Natural killer cell (primary cell): ENCODE data around the gene TLL1. TPM values are rescaled to one million over a fixed set of nuclear protein-coding genes. Genes with fewer than 3 reads are reported as not detected.

ENCODE experiments used
- ATAC-seq, 3 donors: fragments of 150-1000 bp in 2 of 3; fragments of 200-7000 bp in 1 of 3; cut with Tn5 transposase; 1 replicate in 1 of 3; 2 replicates in 2 of 3; pipeline ENCODE4 v1.10.0; 2021; ENCODE audit warnings: mild to moderate bottlenecking in 2 of 3, moderate library complexity in 2 of 3
- DNase-seq, 2 donors: peaks; one replicate each; pipeline versions ENCODE4 v3.0.0 to v3.0.0-alpha.2; 2013 to 2021; ENCODE audit warnings: mixed read lengths in 1 of 2
- H3K27ac ChIP-seq: one replicate; pipeline ENCODE4 v1.5.1; 2013; ENCODE audit warnings: mild to moderate bottlenecking, low read length
- H3K27me3 ChIP-seq: one replicate; pipeline ENCODE4 v1.6.1; 2013; ENCODE audit warnings: low read length; ENCODE audit not compliant: control insufficient read depth, insufficient read depth
- H3K36me3 ChIP-seq: one replicate; pipeline ENCODE4 v1.6.1; 2013; ENCODE audit warnings: low read length; ENCODE audit not compliant: control insufficient read depth, insufficient read depth
- H3K4me1 ChIP-seq: one replicate; pipeline ENCODE4 v1.6.1; 2013; ENCODE audit warnings: low read length; ENCODE audit not compliant: control insufficient read depth, insufficient read depth
- H3K4me3 ChIP-seq: one replicate; pipeline ENCODE4 v1.5.1; 2013; ENCODE audit warnings: low read length
- H3K9me3 ChIP-seq: one replicate; pipeline ENCODE4 v1.6.1; 2013; ENCODE audit warnings: low read length; ENCODE audit not compliant: control insufficient read depth, insufficient read depth
- H3K27ac Mint-ChIP-seq, 2 donors: one replicate each; pipeline ENCODE4 v1.8.0; 2022; ENCODE audit warnings: mild to moderate bottlenecking in 2 of 2, mixed read lengths in 2 of 2, moderate library complexity in 1 of 2
- H3K27me3 Mint-ChIP-seq, 2 donors: one replicate each; pipeline ENCODE4 v1.8.0; 2022; ENCODE audit warnings: low read depth in 2 of 2, mixed read lengths in 2 of 2
- H3K36me3 Mint-ChIP-seq: one replicate; pipeline ENCODE4 v1.8.0; 2022; ENCODE audit warnings: mixed read lengths
- H3K4me1 Mint-ChIP-seq, 2 donors: one replicate each; pipeline ENCODE4 v1.8.0; 2022; ENCODE audit warnings: mixed read lengths in 2 of 2
- H3K4me3 Mint-ChIP-seq: one replicate; pipeline ENCODE4 v1.8.0; 2022; ENCODE audit warnings: mild to moderate bottlenecking, moderate library complexity, mixed read lengths
- H3K9me3 Mint-ChIP-seq, 2 donors: one replicate each; pipeline ENCODE4 v1.8.0; 2022; ENCODE audit warnings: mixed read lengths in 2 of 2
- CTCF ChIP-seq: fragments of 200-600 bp; IDR thresholded peaks from one replicate; pipeline ENCODE4 v1.8.0; 2022; ENCODE audit warnings: antibody characterized with exemption
- WGBS: methylation state at CpG from one replicate; pipeline ENCODE4 v1.1.7; 2013; ENCODE audit warnings: missing lambda C conversion rate; ENCODE audit not compliant: insufficient coverage; 5-methylcytosine and 5-hydroxymethylcytosine counted together
- intact Hi-C: fragments of 100-400 bp; cut with micrococcal nuclease; formaldehyde crosslinking; loops from one replicate; pipeline ENCODE4 v1.14.2; 2022
- total RNA-seq, 4 donors: library from RNA; stranded (reverse); fragments of 120-200 nt in 1 of 4; gene quantifications; one replicate each; pipeline versions ENCODE4 v1.2.3 to v1.2.4, GENCODE V29; 2013 to 2022

TLL1 gene
- total RNA-seq, 3 donors from 2014 or later (not counting 1 experiment from before 2014, with no cell fraction given), result not detected

GRCh38 chr4:165921546-165921945, 48.5 kb downstream of the TLL1 start:
- no peaks in the 10 kb centered on the region for H3K27me3 ChIP-seq
- Mint-ChIP-seq H3K4me1 (no peaks in the 10 kb centered on the region), H3K27ac (no peak overlapping the region), H3K9me3 (peaks cover 6% of the 10 kb centered on the region in 2 donors), H3K36me3 (peaks cover 6% of the 10 kb centered on the region), H3K27me3 (no peaks in the 10 kb centered on the region), H3K4me3 (no peak overlapping the region)
- no peak overlapping the region for H3K27ac ChIP-seq
- intact Hi-C loops, result no loop called here
- no peak for TF ChIP-seq CTCF
- no peaks in the 10 kb centered on the region for H3K36me3 ChIP-seq
- no peaks in the 10 kb centered on the region for H3K9me3 ChIP-seq
- no peak overlapping the region for H3K4me3 ChIP-seq
- WGBS, result 65% methylated on average over 2 of the region's 3 CpGs
- DNase-seq, result no peak
- no peak for ATAC-seq
- no peaks in the 10 kb centered on the region for H3K4me1 ChIP-seq

DNA sequence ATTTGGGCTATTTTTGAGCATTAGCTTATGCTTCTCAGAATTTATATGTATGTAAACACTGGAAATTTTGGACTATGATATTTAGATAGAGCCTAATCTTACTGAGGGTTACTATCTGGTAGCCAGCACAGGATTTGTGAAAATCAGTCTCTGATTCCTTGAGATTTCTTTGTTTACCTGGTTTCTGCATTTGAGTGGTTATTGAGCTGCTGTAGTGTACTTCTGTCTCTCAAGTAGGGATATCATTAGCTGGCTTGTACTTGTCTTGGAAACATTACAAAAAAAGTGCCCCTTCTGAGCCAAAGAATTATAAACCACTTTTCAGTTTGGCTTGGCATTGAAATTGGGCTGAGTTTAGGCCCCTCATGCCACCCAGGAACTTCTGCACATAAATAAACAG, 49.7 kb downstream of the TLL1 start:
- intact Hi-C loops, result no loop called here

DNA sequence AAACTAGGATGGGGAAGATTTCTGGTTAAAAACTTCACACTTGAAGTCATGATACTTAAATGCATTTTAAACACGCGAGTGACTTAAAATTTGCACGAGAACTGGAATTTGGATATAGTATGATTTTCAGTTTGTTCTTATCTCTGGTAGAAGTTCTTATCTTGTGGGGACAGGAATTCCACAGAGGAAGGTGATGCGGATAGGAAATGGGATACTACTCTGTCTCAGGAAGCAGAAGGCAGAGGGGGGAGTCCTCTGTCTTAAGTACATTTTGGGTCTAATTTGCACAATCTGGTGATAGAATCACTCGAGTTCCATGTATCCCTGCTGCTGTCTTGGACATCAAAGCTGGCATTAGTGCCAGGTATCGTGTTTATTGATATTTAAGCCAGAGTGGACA, 53.3 kb downstream of the TLL1 start:
- Mint-ChIP-seq H3K27me3 (no peaks in the 10 kb centered on the region), H3K27ac (no peak overlapping the region)

More for the DNA sequence above, 49.7 kb downstream of the TLL1 start:
- peaks cover 6 to 7% of the 10 kb centered on the region in 2 donors for H3K9me3 Mint-ChIP-seq
- ATAC-seq (no peak), DNase-seq (no peak)
- no peaks in the 10 kb centered on the region for H3K4me1 Mint-ChIP-seq
- TF ChIP-seq CTCF, result no peak
- Histone ChIP-seq H3K4me1 (no peaks in the 10 kb centered on the region), H3K27me3 (no peaks in the 10 kb centered on the region), H3K36me3 (no peaks in the 10 kb centered on the region), H3K4me3 (no peak overlapping the region), H3K27ac (no peak overlapping the region), H3K9me3 (no peaks in the 10 kb centered on the region)
- peaks cover 6% of the 10 kb centered on the region for H3K36me3 Mint-ChIP-seq
- no peak overlapping the region for H3K4me3 Mint-ChIP-seq
- no peaks in the 10 kb centered on the region for H3K27me3 Mint-ChIP-seq
- H3K27ac Mint-ChIP-seq, result no peak overlapping the region

More for the DNA sequence above, 53.3 kb downstream of the TLL1 start:
- Histone ChIP-seq H3K27me3 (no peaks in the 10 kb centered on the region), H3K27ac (no peak overlapping the region), H3K9me3 (no peaks in the 10 kb centered on the region), H3K4me3 (no peak overlapping the region), H3K4me1 (no peaks in the 10 kb centered on the region), H3K36me3 (no peaks in the 10 kb centered on the region)
- Mint-ChIP-seq H3K9me3 (peaks cover 8 to 13% of the 10 kb centered on the region in 2 donors), H3K4me1 (no peaks in the 10 kb centered on the region), H3K36me3 (peaks cover 6% of the 10 kb centered on the region), H3K4me3 (no peak overlapping the region)
- no peak for DNase-seq
- intact Hi-C loops, result no loop called here
- 73% methylated on average over 6 of the region's 6 CpGs for WGBS
- no peak for ATAC-seq
- TF ChIP-seq CTCF, result no peak
